Type B pancreatic cell (in vitro differentiated cells): ENCODE results near the gene CTSA. TPM values are rescaled to one million over a fixed set of nuclear protein-coding genes. Genes with fewer than 3 reads are reported as not detected.

Experiments used
- DNase-seq: peaks from one replicate; pipeline ENCODE4 v3.0.0; 2021; ENCODE audit warnings: mixed read lengths; ENCODE audit not compliant: unreplicated experiment; ENCODE audit errors: extremely low spot score
- H3K27ac Mint-ChIP-seq: 2 replicates; pipeline ENCODE4 v1.8.0; 2021; ENCODE audit warnings: mild to moderate bottlenecking, mixed read lengths
- H3K27me3 Mint-ChIP-seq: 2 replicates; pipeline ENCODE4 v1.8.0; 2021; ENCODE audit warnings: mixed read lengths
- H3K36me3 Mint-ChIP-seq: 2 replicates; pipeline ENCODE4 v1.8.0; 2021; ENCODE audit warnings: mixed read lengths
- H3K4me1 Mint-ChIP-seq: one replicate; pipeline ENCODE4 v1.8.0; 2021; ENCODE audit warnings: mixed read lengths; ENCODE audit not compliant: unreplicated experiment
- H3K4me3 Mint-ChIP-seq: 2 replicates; pipeline ENCODE4 v1.8.0; 2021; ENCODE audit warnings: mild to moderate bottlenecking, mixed read lengths
- H3K9me3 Mint-ChIP-seq: 2 replicates; pipeline ENCODE4 v1.8.0; 2021; ENCODE audit warnings: mixed read lengths
- total RNA-seq: library from RNA; stranded (reverse); gene quantifications from 2 replicates; pipeline ENCODE4 v1.2.1, GENCODE V29; 2021; ENCODE audit warnings: low replicate concordance
- TF ChIP-seq, protein P1 (sequence below): fragments of 200-600 bp; sonication (generic); conservative IDR thresholded peaks from 2 replicates; pipeline ENCODE4 v1.5.0; 2021; ENCODE audit warnings: antibody characterized with exemption, mild to moderate bottlenecking

The CTSA gene
- total RNA-seq, 1 donor from 2014 or later: 142 TPM

DNA sequence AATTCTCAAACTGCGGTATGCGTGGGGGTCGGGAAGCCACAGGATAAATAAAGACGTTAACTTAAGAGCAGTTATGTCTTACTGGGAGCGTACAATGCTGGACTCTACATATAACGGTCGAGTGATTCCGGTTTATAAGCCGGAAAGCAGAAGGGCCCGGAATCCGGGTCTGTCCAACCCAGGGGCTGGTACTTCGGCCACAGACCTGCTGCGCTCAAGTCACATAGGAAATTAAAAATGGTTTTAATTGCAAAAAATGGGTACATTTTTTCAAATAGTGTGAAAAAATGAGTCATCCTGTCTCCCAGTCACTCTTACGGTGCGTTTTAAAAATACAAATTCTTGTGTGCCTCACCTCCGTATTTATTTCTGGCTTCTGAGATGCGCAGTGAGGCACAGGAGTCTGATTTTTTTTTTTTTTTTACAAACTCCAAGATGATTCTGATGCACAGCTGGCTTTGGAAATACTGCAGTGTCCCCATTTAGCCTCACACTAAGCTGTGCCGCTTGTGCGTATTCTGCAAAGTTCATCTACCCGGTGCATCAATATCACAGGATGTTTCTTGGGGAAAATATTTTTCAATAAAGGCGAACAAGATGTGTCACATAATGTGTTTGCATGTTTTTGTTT lies 44.4 kb downstream of the CTSA start:
- no peaks in the 10 kb centered on the region for H3K9me3 Mint-ChIP-seq
- TF ChIP-seq, protein P1, sequence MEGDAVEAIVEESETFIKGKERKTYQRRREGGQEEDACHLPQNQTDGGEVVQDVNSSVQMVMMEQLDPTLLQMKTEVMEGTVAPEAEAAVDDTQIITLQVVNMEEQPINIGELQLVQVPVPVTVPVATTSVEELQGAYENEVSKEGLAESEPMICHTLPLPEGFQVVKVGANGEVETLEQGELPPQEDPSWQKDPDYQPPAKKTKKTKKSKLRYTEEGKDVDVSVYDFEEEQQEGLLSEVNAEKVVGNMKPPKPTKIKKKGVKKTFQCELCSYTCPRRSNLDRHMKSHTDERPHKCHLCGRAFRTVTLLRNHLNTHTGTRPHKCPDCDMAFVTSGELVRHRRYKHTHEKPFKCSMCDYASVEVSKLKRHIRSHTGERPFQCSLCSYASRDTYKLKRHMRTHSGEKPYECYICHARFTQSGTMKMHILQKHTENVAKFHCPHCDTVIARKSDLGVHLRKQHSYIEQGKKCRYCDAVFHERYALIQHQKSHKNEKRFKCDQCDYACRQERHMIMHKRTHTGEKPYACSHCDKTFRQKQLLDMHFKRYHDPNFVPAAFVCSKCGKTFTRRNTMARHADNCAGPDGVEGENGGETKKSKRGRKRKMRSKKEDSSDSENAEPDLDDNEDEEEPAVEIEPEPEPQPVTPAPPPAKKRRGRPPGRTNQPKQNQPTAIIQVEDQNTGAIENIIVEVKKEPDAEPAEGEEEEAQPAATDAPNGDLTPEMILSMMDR: no peak
- peak overlapping the region; percentile 95 for H3K4me3 Mint-ChIP-seq
- DNase-seq: no peak
- H3K27me3 Mint-ChIP-seq: no peaks in the 10 kb centered on the region
- H3K27ac Mint-ChIP-seq: peak overlapping the region; percentile 90
- peaks cover 8% of the 10 kb centered on the region for H3K4me1 Mint-ChIP-seq
- H3K36me3 Mint-ChIP-seq: peaks cover 16% of the 10 kb centered on the region

DNA sequence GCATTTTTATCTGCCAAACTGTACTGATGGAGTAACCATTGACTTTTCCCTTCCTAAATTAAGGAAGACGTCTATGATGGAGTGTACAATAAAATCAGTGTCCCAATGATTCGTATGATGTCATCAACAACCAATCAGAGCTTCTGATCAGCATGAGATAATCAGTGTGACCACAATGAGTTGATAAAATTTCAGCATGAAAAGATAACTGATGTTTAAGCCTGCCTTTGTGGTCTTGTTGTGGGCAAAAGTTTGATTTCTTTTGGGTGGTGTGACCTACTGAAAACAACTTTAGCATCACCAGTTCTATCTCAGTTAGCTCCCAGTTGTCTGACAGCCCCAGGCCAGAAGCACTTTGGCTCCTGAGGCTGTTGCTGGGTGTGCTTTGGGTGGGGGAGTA lies 46.6 kb downstream of the CTSA start:
- DNase-seq: no peak
- TF ChIP-seq, protein P1: no peak
- H3K9me3 Mint-ChIP-seq: no peaks in the 10 kb centered on the region
- H3K4me1 Mint-ChIP-seq: peaks cover 8% of the 10 kb centered on the region
- H3K36me3 Mint-ChIP-seq: peaks cover 16% of the 10 kb centered on the region
- H3K4me3 Mint-ChIP-seq: no peak overlapping the region
- H3K27me3 Mint-ChIP-seq: no peaks in the 10 kb centered on the region
- peak overlapping the region; percentile 31 for H3K27ac Mint-ChIP-seq

DNA sequence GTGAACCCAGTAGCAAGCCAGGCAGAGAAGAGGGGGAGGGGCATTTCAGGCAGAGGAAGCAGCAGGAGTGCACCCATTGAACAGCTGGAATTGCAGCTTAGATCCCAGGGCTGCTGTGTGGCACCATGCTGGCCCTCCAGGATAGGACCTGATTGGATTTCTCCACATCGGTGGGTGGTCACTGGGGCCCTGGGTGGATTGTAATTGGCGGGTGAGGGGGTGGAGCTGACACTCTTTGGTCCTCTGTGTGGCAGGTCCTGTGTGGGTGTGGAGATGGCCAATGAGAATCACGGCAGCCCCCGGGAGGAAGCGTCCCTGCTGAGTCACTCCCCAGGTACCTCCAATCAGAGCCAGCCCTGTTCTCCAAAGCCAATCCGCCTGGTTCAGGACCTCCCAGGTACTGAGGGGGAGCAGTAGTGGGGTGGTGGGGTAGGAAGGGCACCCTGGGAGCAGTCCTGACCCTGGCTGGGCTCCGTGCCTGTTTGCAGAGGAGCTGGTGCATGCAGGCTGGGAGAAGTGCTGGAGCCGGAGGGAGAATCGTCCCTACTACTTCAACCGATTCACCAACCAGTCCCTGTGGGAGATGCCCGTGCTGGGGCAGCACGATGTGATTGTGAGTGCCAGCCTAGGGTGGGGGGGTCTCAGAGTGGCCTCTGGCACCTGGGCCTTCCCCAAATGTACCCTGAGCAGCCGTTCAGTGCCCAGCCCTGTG lies 47.7 kb downstream of the CTSA start:
- no peak for DNase-seq
- peak overlapping the region; percentile 22 for H3K27ac Mint-ChIP-seq
- peaks cover 18% of the 10 kb centered on the region for H3K36me3 Mint-ChIP-seq

DNA sequence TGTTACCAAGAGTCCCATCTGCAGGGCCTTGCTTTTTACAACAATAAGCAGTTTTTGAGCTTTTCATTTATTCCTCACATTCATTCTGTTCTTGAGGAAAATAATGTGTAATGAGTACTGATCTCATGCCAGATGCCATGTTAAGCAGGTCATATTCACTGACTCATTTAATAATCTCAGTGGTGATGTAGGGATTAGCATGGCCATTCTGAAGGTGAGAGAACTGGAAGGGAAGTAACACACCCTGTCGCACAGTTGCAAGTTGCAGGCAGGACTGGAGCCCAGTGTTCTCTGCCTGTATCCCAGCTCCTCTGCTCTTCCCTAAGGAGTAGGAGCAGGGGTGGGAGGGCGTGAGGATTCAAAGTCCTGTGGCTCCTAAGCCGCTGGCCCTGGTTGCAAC lies 48.9 kb downstream of the CTSA start:
- H3K4me3 Mint-ChIP-seq: no peak overlapping the region
- H3K9me3 Mint-ChIP-seq: no peaks in the 10 kb centered on the region
- H3K27ac Mint-ChIP-seq: no peak overlapping the region
- no peak for DNase-seq
- H3K4me1 Mint-ChIP-seq: peaks cover 3% of the 10 kb centered on the region
- TF ChIP-seq, protein P1: no peak
- no peaks in the 10 kb centered on the region for H3K27me3 Mint-ChIP-seq
- H3K36me3 Mint-ChIP-seq: peaks cover 22% of the 10 kb centered on the region

More for the DNA sequence above, 47.7 kb downstream of the CTSA start:
- Mint-ChIP-seq H3K4me1 (peaks cover 3% of the 10 kb centered on the region), H3K9me3 (no peaks in the 10 kb centered on the region), H3K4me3 (no peak overlapping the region), H3K27me3 (no peaks in the 10 kb centered on the region)
- TF ChIP-seq, protein P1: no peak

DNA sequence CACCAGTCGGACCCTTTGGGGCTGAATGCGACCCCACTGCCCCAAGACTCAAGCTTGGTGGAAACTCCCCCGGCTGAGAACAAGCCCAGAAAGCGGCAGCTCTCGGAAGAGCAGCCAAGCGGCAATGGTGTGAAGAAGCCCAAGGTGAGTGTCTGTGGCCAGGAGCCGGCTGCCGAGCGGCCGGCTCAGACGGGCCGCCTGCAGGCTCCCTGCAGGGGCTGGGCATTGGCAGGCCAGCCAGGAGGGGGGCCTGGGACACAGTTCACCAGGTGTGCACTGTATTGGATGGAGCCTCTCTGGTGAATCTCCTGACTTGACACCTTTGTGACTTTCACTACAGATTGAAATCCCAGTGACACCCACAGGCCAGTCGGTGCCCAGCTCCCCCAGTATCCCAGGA lies 49.3 kb downstream of the CTSA start:
- Mint-ChIP-seq H3K36me3 (peaks cover 22% of the 10 kb centered on the region), H3K27ac (no peak overlapping the region), H3K27me3 (no peaks in the 10 kb centered on the region), H3K4me3 (no peak overlapping the region), H3K4me1 (peaks cover 3% of the 10 kb centered on the region), H3K9me3 (no peaks in the 10 kb centered on the region)
- DNase-seq: no peak
- TF ChIP-seq, protein P1: no peak
